Left lung (tissue), 10 donors: Measurements from ENCODE around the gene FAM170B. TPM values are rescaled to one million over a fixed set of nuclear protein-coding genes. Genes with fewer than 3 reads are reported as not detected.

Source experiments
- ATAC-seq: fragments of 200-7000 bp; cut with Tn5 transposase; one replicate; pipeline ENCODE4 v1.9.1; 2020; ENCODE audit warnings: moderate library complexity
- DNase-seq, 4 donors: peaks; one replicate each; pipeline ENCODE4 v3.0.0-alpha.2; 2013 to 2020
- H3K27ac ChIP-seq, 2 donors: fragments of 200-600 bp; sonication (generic) in 1 of 2; one replicate each; pipeline versions ENCODE4 v1.5.0 to v1.8.0; 2020 to 2021
- H3K27me3 ChIP-seq, 2 donors: fragments of 200-600 bp; sonication (generic) in 1 of 2; one replicate each; pipeline versions ENCODE4 v1.5.0 to v1.8.0; 2020 to 2021
- H3K36me3 ChIP-seq, 2 donors: fragments of 200-600 bp; sonication (generic) in 1 of 2; one replicate each; pipeline versions ENCODE4 v1.5.0 to v1.8.0; 2020 to 2021
- H3K4me1 ChIP-seq, 2 donors: fragments of 200-600 bp; one replicate each; pipeline ENCODE4 v1.8.0; 2021
- H3K4me3 ChIP-seq, 2 donors: fragments of 200-600 bp; sonication (generic) in 1 of 2; one replicate each; pipeline versions ENCODE4 v1.5.0 to v1.8.0; 2020 to 2021; ENCODE audit warnings: mild to moderate bottlenecking in 1 of 2
- H3K9me3 ChIP-seq, 2 donors: fragments of 200-600 bp; sonication (generic) in 1 of 2; one replicate each; pipeline versions ENCODE4 v1.5.0 to v1.8.0; 2020 to 2021
- intact Hi-C, 2 donors: fragments of 100-400 bp; cut with DNase I; formaldehyde crosslinking; loops; one replicate each; pipeline versions ENCODE4 v1.11.2 to v1.14.2; 2022
- polyA plus RNA-seq, 6 donors: library from polyadenylated mRNA; unstranded; fragments of 120-200 nt; gene quantifications; one replicate each; pipeline ENCODE4 v1.2.1, GENCODE V29; 2013; ENCODE audit not compliant: insufficient read length in 6 of 6
- total RNA-seq, 2 donors: library from RNA; stranded (reverse); fragmentation: NEBNext Ultra II Directional; extraction: Animal tissue kit (Norgen Biotek cat#: 25700); gene quantifications; one replicate each; pipeline ENCODE4 v1.2.1, GENCODE V29; 2021
- TF ChIP-seq, protein P1 (sequence below), 2 donors: fragments of 200-600 bp; sonication (generic) in 1 of 2; IDR thresholded peaks; one replicate each; pipeline versions ENCODE4 v1.5.0 to v1.8.0; 2021; ENCODE audit warnings: antibody characterized with exemption in 2 of 2
- donor health status: DM: no; HTN: yes; CAD: no.
- donor health status: DM: no; HTN: no; CAD: no.

Gene FAM170B
- total and polyA plus RNA-seq, 8 donors, result 0.26 TPM; not detected in 7

DNA sequence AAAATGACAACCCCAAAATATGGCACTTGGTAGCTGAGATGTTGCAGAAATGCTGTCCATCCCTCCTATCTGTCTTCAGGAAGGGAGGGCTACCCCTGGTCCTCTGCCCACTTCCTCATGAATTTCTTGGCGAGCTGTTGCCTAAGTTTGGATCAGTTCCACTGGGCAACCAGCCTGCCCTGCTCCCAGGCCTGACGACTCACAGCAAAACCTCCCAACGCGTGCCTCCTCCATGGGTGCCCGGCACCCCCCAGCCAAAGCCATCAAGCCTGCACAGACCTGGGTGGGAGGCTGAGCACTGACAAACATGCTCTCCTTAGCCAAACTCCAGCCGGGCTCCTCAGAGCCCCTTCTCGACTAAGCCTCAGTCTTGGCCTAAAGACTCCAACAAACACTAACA is 27.4 kb downstream of the FAM170B start:
- H3K27ac ChIP-seq, result no peak overlapping the region
- peak; percentile 11 for ATAC-seq

GRCh38 chr10:49105076-49105475 is 28.7 kb downstream of the FAM170B start:
- Histone ChIP-seq H3K4me1 (peaks cover 0 to 10% of the 10 kb centered on the region in 2 donors), H3K9me3 (no peaks in the 10 kb centered on the region), H3K4me3 (no peak overlapping the region), H3K27ac (no peak overlapping the region), H3K36me3 (no peaks in the 10 kb centered on the region), H3K27me3 (no peaks in the 10 kb centered on the region)
- intact Hi-C loops, result no loop called here
- TF ChIP-seq, protein P1, sequence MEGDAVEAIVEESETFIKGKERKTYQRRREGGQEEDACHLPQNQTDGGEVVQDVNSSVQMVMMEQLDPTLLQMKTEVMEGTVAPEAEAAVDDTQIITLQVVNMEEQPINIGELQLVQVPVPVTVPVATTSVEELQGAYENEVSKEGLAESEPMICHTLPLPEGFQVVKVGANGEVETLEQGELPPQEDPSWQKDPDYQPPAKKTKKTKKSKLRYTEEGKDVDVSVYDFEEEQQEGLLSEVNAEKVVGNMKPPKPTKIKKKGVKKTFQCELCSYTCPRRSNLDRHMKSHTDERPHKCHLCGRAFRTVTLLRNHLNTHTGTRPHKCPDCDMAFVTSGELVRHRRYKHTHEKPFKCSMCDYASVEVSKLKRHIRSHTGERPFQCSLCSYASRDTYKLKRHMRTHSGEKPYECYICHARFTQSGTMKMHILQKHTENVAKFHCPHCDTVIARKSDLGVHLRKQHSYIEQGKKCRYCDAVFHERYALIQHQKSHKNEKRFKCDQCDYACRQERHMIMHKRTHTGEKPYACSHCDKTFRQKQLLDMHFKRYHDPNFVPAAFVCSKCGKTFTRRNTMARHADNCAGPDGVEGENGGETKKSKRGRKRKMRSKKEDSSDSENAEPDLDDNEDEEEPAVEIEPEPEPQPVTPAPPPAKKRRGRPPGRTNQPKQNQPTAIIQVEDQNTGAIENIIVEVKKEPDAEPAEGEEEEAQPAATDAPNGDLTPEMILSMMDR (IDR thresholded peaks at IDR 0.05), result no peak
- ATAC-seq (no peak), DNase-seq (no peak)

More for the DNA sequence above, 27.4 kb downstream of the FAM170B start:
- Histone ChIP-seq H3K9me3 (no peaks in the 10 kb centered on the region), H3K27me3 (no peaks in the 10 kb centered on the region), H3K4me1 (peaks cover 0 to 10% of the 10 kb centered on the region in 2 donors), H3K36me3 (no peaks in the 10 kb centered on the region), H3K4me3 (no peak overlapping the region)
- intact Hi-C loops, result no loop called here
- DNase-seq, result no peak
- TF ChIP-seq, protein P1 (IDR thresholded peaks at IDR 0.05), result no peak

DNA sequence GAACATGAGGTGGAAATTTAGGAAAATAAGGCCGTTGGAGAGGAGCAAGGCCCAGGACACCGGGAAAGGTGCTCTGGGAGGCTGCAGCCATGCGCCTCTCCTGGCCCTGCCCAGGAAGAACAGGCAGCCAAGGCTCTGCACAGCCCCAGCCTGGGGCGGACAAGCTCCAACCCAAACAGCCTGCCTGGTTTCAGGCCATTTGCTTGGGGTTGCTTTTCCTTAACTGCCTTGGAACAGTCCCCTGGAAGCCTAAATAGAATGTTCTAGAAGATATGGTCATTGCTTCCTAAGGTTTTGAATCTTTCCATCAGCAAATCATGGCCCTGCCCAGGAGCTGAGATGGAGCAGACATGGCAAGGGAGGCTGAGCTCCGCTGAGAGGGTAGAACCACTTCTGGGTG is 29.5 kb downstream of the FAM170B start:
- ATAC-seq, result no peak
- TF ChIP-seq, protein P1 (IDR thresholded peaks at IDR 0.05), result no peak
- Histone ChIP-seq H3K36me3 (no peaks in the 10 kb centered on the region), H3K4me1 (peaks cover 0 to 10% of the 10 kb centered on the region in 2 donors), H3K9me3 (no peaks in the 10 kb centered on the region), H3K4me3 (no peak overlapping the region), H3K27me3 (no peaks in the 10 kb centered on the region), H3K27ac (no peak overlapping the region)
- DNase-seq, result no peak
- intact Hi-C loops, result no loop called here

GRCh38 chr10:49103761-49104160 is 30.1 kb downstream of the FAM170B start:
- TF ChIP-seq, protein P1 (IDR thresholded peaks at IDR 0.05), result no peak
- no peak overlapping the region for H3K27ac ChIP-seq
- H3K36me3 ChIP-seq, result no peaks in the 10 kb centered on the region
- no peak for DNase-seq
- intact Hi-C loops, result no loop called here
- H3K4me3 ChIP-seq, result no peak overlapping the region
- peaks cover 0 to 10% of the 10 kb centered on the region in 2 donors for H3K4me1 ChIP-seq
- no peak for ATAC-seq
- no peaks in the 10 kb centered on the region for H3K27me3 ChIP-seq
- H3K9me3 ChIP-seq, result no peaks in the 10 kb centered on the region

- H3K27me3 ChIP-seq, result no peaks in the 10 kb centered on the region
- DNase-seq (no peak), ATAC-seq (no peak)
- no peaks in the 10 kb centered on the region for H3K36me3 ChIP-seq
- TF ChIP-seq, protein P1 (IDR thresholded peaks at IDR 0.05), result no peak
- H3K4me3 ChIP-seq, result no peak overlapping the region
- no peaks in the 10 kb centered on the region for H3K4me1 ChIP-seq
- intact Hi-C loops, result no loop called here
- no peak overlapping the region for H3K27ac ChIP-seq
- H3K9me3 ChIP-seq, result no peaks in the 10 kb centered on the region
Measured at GRCh38 chr10:49099046-49099445, 34.8 kb downstream of the FAM170B start.
